Stimulated activated CD8-positive, alpha-beta memory T cell treated with anti-CD3 and anti-CD28 coated beads, Interleukin-4, amount 100 ng/mL, for 4 hours (primary cell): ENCODE measurements around the gene RASGRF2.
"Not testable (repeated sequence)": the region's sequence is repeated elsewhere in the genome, so short reads cannot be mapped to it uniquely, and the experiment has no call there.

Experiments used
- DNase-seq, 2 donors: peaks; one replicate each; pipeline ENCODE4 v3.0.0-alpha.2; 2020; ENCODE audit warnings: low read depth in 2 of 2, low spot score in 1 of 2

Gene RASGRF2

GRCh38 chr5:81068635-81069034 lies 108.5 kb downstream of the RASGRF2 start:
- no peak for DNase-seq

GRCh38 chr5:81069990-81070389 lies 109.8 kb downstream of the RASGRF2 start:
- no peak for DNase-seq

- DNase-seq, result no peak
Measured at GRCh38 chr5:81070571-81071255, 110.5 kb downstream of the RASGRF2 start.

- no peak for DNase-seq
Measured at GRCh38 chr5:81075041-81075440, 114.9 kb downstream of the RASGRF2 start.

GRCh38 chr5:81077105-81077504 lies 116.9 kb downstream of the RASGRF2 start:
- DNase-seq, result no peak

- DNase-seq, result no peak
Measured at GRCh38 chr5:81078930-81079329, 118.8 kb downstream of the RASGRF2 start.

GRCh38 chr5:81080809-81081460 lies 120.8 kb downstream of the RASGRF2 start:
- no peak for DNase-seq

GRCh38 chr5:81081461-81081835 lies 121.3 kb downstream of the RASGRF2 start:
- DNase-seq, result no peak

GRCh38 chr5:81086881-81087281 lies 126.7 kb downstream of the RASGRF2 start:
- DNase-seq, result no peak

GRCh38 chr5:81091199-81091598 lies 131.0 kb downstream of the RASGRF2 start:
- DNase-seq, result no peak

- DNase-seq, result no peak
Measured at GRCh38 chr5:81093536-81094196, 133.5 kb downstream of the RASGRF2 start.

- DNase-seq, result no peak
Measured at GRCh38 chr5:81095835-81096234, 135.7 kb downstream of the RASGRF2 start.

- DNase-seq, result no peak
Measured at GRCh38 chr5:81097713-81098112, 137.6 kb downstream of the RASGRF2 start.

GRCh38 chr5:81105261-81105877 lies 145.2 kb downstream of the RASGRF2 start:
- DNase-seq, result no peak

- DNase-seq, result no peak
Measured at GRCh38 chr5:81115261-81115660, 155.1 kb downstream of the RASGRF2 start.

- no peak for DNase-seq
Measured at GRCh38 chr5:81117566-81117965, 157.4 kb downstream of the RASGRF2 start.

- DNase-seq, result no peak
Measured at GRCh38 chr5:81121273-81121672, 161.1 kb downstream of the RASGRF2 start.

- DNase-seq, result no peak
Measured at GRCh38 chr5:81121836-81122630, 161.9 kb downstream of the RASGRF2 start.

- DNase-seq, result not testable (repeated sequence)
Measured at GRCh38 chr5:81124689-81125088, 164.5 kb downstream of the RASGRF2 start.

- no peak for DNase-seq
Measured at GRCh38 chr5:81125959-81126358, 165.8 kb downstream of the RASGRF2 start.

GRCh38 chr5:81128416-81128815 lies 168.3 kb downstream of the RASGRF2 start:
- no peak for DNase-seq
